Measurements from ENCODE around the gene PRDM13.
"Not testable (repeated sequence)": the region's sequence is repeated elsewhere in the genome, so short reads cannot be mapped to it uniquely, and the experiment has no call there.

GRCh38 chr6:99650091-99650571, 43.5 kb downstream of the PRDM13 start:
- not testable (repeated sequence) for TF ChIP-seq MTF1 (CRISPR knock-in tag; IDR thresholded peaks at IDR 0.05); MXI1 (IDR thresholded peaks at IDR 0.05; ENCODE audit: borderline replicate concordance, low read depth, low read length); ZNF589 (CRISPR knock-in tag; conservative IDR thresholded peaks at IDR 0.05); MAX (IDR thresholded peaks at IDR 0.05); ZNF576 (CRISPR knock-in tag; IDR thresholded peaks at IDR 0.05); MAZ (IDR thresholded peaks at IDR 0.05; ENCODE audit: borderline replicate concordance, low read depth, low read length); MAZ (CRISPR knock-in tag; IDR thresholded peaks at IDR 0.05; ENCODE audit: low read depth); GMEB2 (CRISPR knock-in tag; IDR thresholded peaks at IDR 0.05; ENCODE audit: low read depth); POLR2A (IDR thresholded peaks at IDR 0.05; ENCODE audit: insufficient read depth in 1 of 2, low read depth in 2 of 2, low read length in 2 of 2); KDM1A (CRISPR knock-in tag; IDR thresholded peaks at IDR 0.05); SP4 (CRISPR knock-in tag; IDR thresholded peaks at IDR 0.05); TCF12 (IDR thresholded peaks at IDR 0.05); TCF12 (CRISPR knock-in tag; IDR thresholded peaks at IDR 0.05); CTCF (CRISPR knock-in tag; IDR thresholded peaks at IDR 0.05); HDAC2 (CRISPR knock-in tag; IDR thresholded peaks at IDR 0.05); NR3C1 (CRISPR knock-in tag; IDR thresholded peaks at IDR 0.05)

Measured in HepG2 (cell line).